ENCODE measurements around the gene DISC1.
"Not testable (repeated sequence)": the region's sequence is repeated elsewhere in the genome, so short reads cannot be mapped to it uniquely, and the experiment has no call there.

DISC1 gene

DNA sequence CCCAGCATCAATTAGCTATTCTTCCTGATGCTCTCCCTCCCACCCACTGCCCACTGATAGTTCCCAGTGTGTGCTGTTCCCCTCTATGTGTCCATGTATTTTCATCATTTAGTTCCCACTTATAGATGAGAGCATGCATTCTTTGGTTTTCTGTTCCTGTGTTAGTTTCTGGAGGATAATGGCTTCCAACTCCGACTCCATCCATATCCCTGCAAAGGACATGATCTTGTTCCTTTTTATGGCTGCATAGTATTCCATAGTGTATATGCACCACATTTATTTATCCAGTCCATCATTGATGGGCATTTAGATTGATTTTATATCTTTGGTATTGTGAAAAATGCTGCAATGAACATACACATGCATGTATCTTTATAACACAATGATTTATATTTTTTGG is 30.2 kb downstream of the DISC1 start:
- Histone ChIP-seq H4K8ac (ENCODE audit: low read depth, low read length) (no peak overlapping the region), H3K18ac (ENCODE audit: low read length) (no peak overlapping the region), H4K91ac (ENCODE audit: low read depth, low read length, poor library complexity) (no peak overlapping the region), H3K4me1 (ENCODE audit: control insufficient read depth in 2 of 2, insufficient read depth in 1 of 2, low read depth in 1 of 2, low read length in 2 of 2) (no peaks in the 10 kb centered on the region), H3K23ac (ENCODE audit: low read depth, low read length, poor library complexity) (no peak overlapping the region), H3K27ac (replicated peaks; ENCODE audit: low read length) (no peak overlapping the region), H3K4ac (ENCODE audit: low read length) (no peak overlapping the region), H2BK120ac (ENCODE audit: low read depth, low read length) (no peak overlapping the region), H3K4me3 (ENCODE audit: low read length in 2 of 2) (no peak overlapping the region), H2AK5ac (ENCODE audit: low read depth, low read length) (no peak overlapping the region), H3K27me3 (ENCODE audit: control insufficient read depth in 3 of 3, insufficient read depth in 3 of 3, low read depth in 1 of 3, low read length in 3 of 3) (no peaks in the 10 kb centered on the region), H3K14ac (ENCODE audit: low read length) (no peak overlapping the region), H2BK5ac (ENCODE audit: low read length) (no peak overlapping the region), H3K9ac (ENCODE audit: low read depth, low read length, poor library complexity) (no peak overlapping the region), H2BK12ac (ENCODE audit: low read length) (no peak overlapping the region), H3K36me3 (replicated peaks in 1 of 2; ENCODE audit: control insufficient read depth in 2 of 2, insufficient read depth in 2 of 2, low read length in 2 of 2) (no peaks in the 10 kb centered on the region), H2BK15ac (ENCODE audit: low read length) (no peak overlapping the region), H2AFZ (ENCODE audit: low read length) (no peak overlapping the region), H3K9me3 (replicated peaks in 1 of 2; ENCODE audit: control insufficient read depth in 2 of 2, insufficient read depth in 1 of 2, low read depth in 1 of 2, low read length in 2 of 2) (peaks cover 0 to 6% of the 10 kb centered on the region in 2 donors), H3K79me1 (ENCODE audit: low read depth, low read length) (no peaks in the 10 kb centered on the region), H3K4me2 (ENCODE audit: insufficient read depth, low read length, poor library complexity, severe bottlenecking) (no peak overlapping the region)
- no peak for DNase-seq (ENCODE audit: low spot score)
- WGBS, 2 donors (ENCODE audit: extremely low coverage in 2 of 2, insufficient read length in 2 of 2, insufficient replicate concordance in 1 of 2), result no CpG with 5 or more reads among the region's 1 CpG

DNA sequence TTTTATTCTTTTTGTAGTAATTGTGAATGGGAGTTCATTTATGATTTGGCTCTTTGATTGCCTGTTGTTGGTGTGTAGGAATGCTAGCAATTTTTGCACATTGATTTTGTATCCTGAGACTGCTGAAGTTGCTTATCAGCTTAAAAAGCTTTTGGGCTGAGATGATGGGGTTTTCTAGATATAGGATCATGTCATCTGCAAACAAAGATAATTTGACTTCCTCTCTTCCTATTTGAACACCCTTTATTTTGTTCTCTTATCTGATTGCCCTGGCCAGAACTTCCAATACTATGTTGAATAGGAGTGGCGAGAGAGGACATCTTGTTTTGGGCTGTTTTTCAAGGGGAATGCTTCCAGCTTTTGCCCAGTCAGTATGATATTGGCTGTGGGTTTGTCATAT is 31.6 kb downstream of the DISC1 start:
- H2BK5ac ChIP-seq (ENCODE audit: low read length); H3K79me1 ChIP-seq (ENCODE audit: low read depth, low read length); H3K23ac ChIP-seq (ENCODE audit: low read depth, low read length, poor library complexity); H3K9ac ChIP-seq (ENCODE audit: low read depth, low read length, poor library complexity); H3K36me3 ChIP-seq (replicated peaks in 1 of 2; ENCODE audit: control insufficient read depth in 2 of 2, insufficient read depth in 2 of 2, low read length in 2 of 2); H2BK15ac ChIP-seq (ENCODE audit: low read length); H3K4me1 ChIP-seq (ENCODE audit: control insufficient read depth in 2 of 2, insufficient read depth in 1 of 2, low read depth in 1 of 2, low read length in 2 of 2); DNase-seq (ENCODE audit: low spot score); H2BK12ac ChIP-seq (ENCODE audit: low read length); H3K4ac ChIP-seq (ENCODE audit: low read length); H3K4me2 ChIP-seq (ENCODE audit: insufficient read depth, low read length, poor library complexity, severe bottlenecking); H3K18ac ChIP-seq (ENCODE audit: low read length); H3K14ac ChIP-seq (ENCODE audit: low read length); H3K27me3 ChIP-seq (ENCODE audit: control insufficient read depth in 3 of 3, insufficient read depth in 3 of 3, low read depth in 1 of 3, low read length in 3 of 3); H3K4me3 ChIP-seq (ENCODE audit: low read length in 2 of 2); H4K91ac ChIP-seq (ENCODE audit: low read depth, low read length, poor library complexity); H2AFZ ChIP-seq (ENCODE audit: low read length); H2AK5ac ChIP-seq (ENCODE audit: low read depth, low read length); H4K8ac ChIP-seq (ENCODE audit: low read depth, low read length); H2BK120ac ChIP-seq (ENCODE audit: low read depth, low read length); H3K27ac ChIP-seq (replicated peaks; ENCODE audit: low read length): not testable (repeated sequence)
- H3K9me3 ChIP-seq (replicated peaks in 1 of 2; ENCODE audit: control insufficient read depth in 2 of 2, insufficient read depth in 1 of 2, low read depth in 1 of 2, low read length in 2 of 2), result peaks cover 0 to 20% of the 10 kb centered on the region in 2 donors
- no CpG with 5 or more reads among the region's 1 CpG for WGBS, 2 donors (ENCODE audit: extremely low coverage in 2 of 2, insufficient read length in 2 of 2, insufficient replicate concordance in 1 of 2)

DNA sequence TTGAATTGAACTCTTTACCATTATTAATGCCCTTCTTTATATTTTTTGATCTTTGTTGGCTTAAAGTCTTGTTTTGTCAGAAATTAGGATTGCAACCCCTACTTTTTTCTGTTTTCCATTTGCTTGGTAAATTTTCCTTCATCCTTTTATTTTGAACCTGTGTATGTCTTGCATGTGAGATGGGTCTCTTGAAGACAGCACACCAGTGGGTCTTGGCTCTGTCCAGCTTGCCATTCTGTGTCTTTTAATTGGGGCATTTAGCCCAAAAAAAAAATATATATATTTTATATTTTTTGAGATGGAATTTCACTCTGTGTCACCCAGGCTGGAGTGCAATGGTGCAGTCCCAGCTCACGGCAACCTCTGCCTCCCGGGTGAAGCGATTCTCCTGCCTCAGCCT is 33.6 kb downstream of the DISC1 start:
- Histone ChIP-seq H3K18ac (ENCODE audit: low read length) (no peak overlapping the region), H3K27ac (replicated peaks; ENCODE audit: low read length) (no peak overlapping the region), H3K14ac (ENCODE audit: low read length) (no peak overlapping the region), H2BK120ac (ENCODE audit: low read depth, low read length) (no peak overlapping the region), H2AFZ (ENCODE audit: low read length) (no peak overlapping the region), H3K4me2 (ENCODE audit: insufficient read depth, low read length, poor library complexity, severe bottlenecking) (no peak overlapping the region), H2BK5ac (ENCODE audit: low read length) (no peak overlapping the region), H2BK12ac (ENCODE audit: low read length) (no peak overlapping the region), H3K9ac (ENCODE audit: low read depth, low read length, poor library complexity) (no peak overlapping the region), H2AK5ac (ENCODE audit: low read depth, low read length) (no peak overlapping the region), H3K79me1 (ENCODE audit: low read depth, low read length) (no peaks in the 10 kb centered on the region), H3K36me3 (replicated peaks in 1 of 2; ENCODE audit: control insufficient read depth in 2 of 2, insufficient read depth in 2 of 2, low read length in 2 of 2) (no peaks in the 10 kb centered on the region), H3K23ac (ENCODE audit: low read depth, low read length, poor library complexity) (no peak overlapping the region), H3K9me3 (replicated peaks in 1 of 2; ENCODE audit: control insufficient read depth in 2 of 2, insufficient read depth in 1 of 2, low read depth in 1 of 2, low read length in 2 of 2) (peaks cover 0 to 22% of the 10 kb centered on the region in 2 donors), H4K8ac (ENCODE audit: low read depth, low read length) (no peak overlapping the region), H2BK15ac (ENCODE audit: low read length) (no peak overlapping the region), H3K4me3 (ENCODE audit: low read length in 2 of 2) (no peak overlapping the region), H3K27me3 (ENCODE audit: control insufficient read depth in 3 of 3, insufficient read depth in 3 of 3, low read depth in 1 of 3, low read length in 3 of 3) (no peaks in the 10 kb centered on the region), H3K4me1 (ENCODE audit: control insufficient read depth in 2 of 2, insufficient read depth in 1 of 2, low read depth in 1 of 2, low read length in 2 of 2) (no peaks in the 10 kb centered on the region), H3K4ac (ENCODE audit: low read length) (no peak overlapping the region), H4K91ac (ENCODE audit: low read depth, low read length, poor library complexity) (no peak overlapping the region)
- no peak for DNase-seq (ENCODE audit: low spot score)
- no CpG with 5 or more reads among the region's 3 CpGs for WGBS, 2 donors (ENCODE audit: extremely low coverage in 2 of 2, insufficient read length in 2 of 2, insufficient replicate concordance in 1 of 2)

DNA sequence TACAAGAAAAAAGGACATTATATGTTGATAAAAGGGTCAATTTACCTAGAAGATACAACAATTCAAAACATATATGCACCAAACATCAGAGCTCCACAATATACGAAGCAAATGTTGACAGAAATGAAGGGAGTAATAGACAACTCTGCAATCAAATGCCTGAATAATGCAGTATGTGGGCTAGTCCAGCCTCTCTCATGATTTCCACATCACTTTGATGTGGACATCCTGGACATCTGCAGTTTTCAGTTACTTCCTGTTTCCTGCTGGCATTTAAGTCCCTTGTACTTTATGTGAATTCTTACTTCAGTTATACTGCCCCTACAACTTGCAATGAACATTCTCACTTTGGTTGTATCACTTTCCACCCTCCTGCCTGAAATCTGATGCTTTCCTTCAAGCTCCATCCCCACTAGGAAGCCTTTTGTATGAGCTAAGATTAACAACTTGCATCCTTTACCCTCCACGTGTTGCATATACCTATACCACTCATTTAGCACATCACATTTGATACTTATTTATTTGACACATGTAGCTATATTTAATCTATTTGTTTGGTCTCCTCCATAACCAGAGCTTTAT is 36.7 kb downstream of the DISC1 start:
- Histone ChIP-seq H3K36me3 (replicated peaks in 1 of 2; ENCODE audit: control insufficient read depth in 2 of 2, insufficient read depth in 2 of 2, low read length in 2 of 2) (no peaks in the 10 kb centered on the region), H2BK5ac (ENCODE audit: low read length) (no peak overlapping the region), H3K18ac (ENCODE audit: low read length) (no peak overlapping the region), H3K4ac (ENCODE audit: low read length) (no peak overlapping the region), H4K8ac (ENCODE audit: low read depth, low read length) (no peak overlapping the region), H3K27me3 (ENCODE audit: control insufficient read depth in 3 of 3, insufficient read depth in 3 of 3, low read depth in 1 of 3, low read length in 3 of 3) (no peaks in the 10 kb centered on the region), H2AFZ (ENCODE audit: low read length) (no peak overlapping the region), H2BK120ac (ENCODE audit: low read depth, low read length) (no peak overlapping the region), H2AK5ac (ENCODE audit: low read depth, low read length) (no peak overlapping the region), H3K79me1 (ENCODE audit: low read depth, low read length) (no peaks in the 10 kb centered on the region), H3K4me2 (ENCODE audit: insufficient read depth, low read length, poor library complexity, severe bottlenecking) (no peak overlapping the region), H3K4me1 (ENCODE audit: control insufficient read depth in 2 of 2, insufficient read depth in 1 of 2, low read depth in 1 of 2, low read length in 2 of 2) (no peaks in the 10 kb centered on the region), H3K4me3 (ENCODE audit: low read length in 2 of 2) (no peak overlapping the region), H2BK15ac (ENCODE audit: low read length) (no peak overlapping the region), H3K9ac (ENCODE audit: low read depth, low read length, poor library complexity) (no peak overlapping the region), H3K14ac (ENCODE audit: low read length) (no peak overlapping the region), H3K23ac (ENCODE audit: low read depth, low read length, poor library complexity) (no peak overlapping the region), H4K91ac (ENCODE audit: low read depth, low read length, poor library complexity) (no peak overlapping the region), H3K27ac (replicated peaks; ENCODE audit: low read length) (no peak overlapping the region), H2BK12ac (ENCODE audit: low read length) (no peak overlapping the region), H3K9me3 (replicated peaks in 1 of 2; ENCODE audit: control insufficient read depth in 2 of 2, insufficient read depth in 1 of 2, low read depth in 1 of 2, low read length in 2 of 2) (peaks cover 0 to 16% of the 10 kb centered on the region in 2 donors)
- no CpG with 5 or more reads among the region's 2 CpGs for WGBS, 2 donors (ENCODE audit: extremely low coverage in 2 of 2, insufficient read length in 2 of 2, insufficient replicate concordance in 1 of 2)
- no peak for DNase-seq (ENCODE audit: low spot score)

Measured in neuronal stem cell (in vitro differentiated cells).